ENCODE results near the gene LDB1.

LDB1 gene

DNA sequence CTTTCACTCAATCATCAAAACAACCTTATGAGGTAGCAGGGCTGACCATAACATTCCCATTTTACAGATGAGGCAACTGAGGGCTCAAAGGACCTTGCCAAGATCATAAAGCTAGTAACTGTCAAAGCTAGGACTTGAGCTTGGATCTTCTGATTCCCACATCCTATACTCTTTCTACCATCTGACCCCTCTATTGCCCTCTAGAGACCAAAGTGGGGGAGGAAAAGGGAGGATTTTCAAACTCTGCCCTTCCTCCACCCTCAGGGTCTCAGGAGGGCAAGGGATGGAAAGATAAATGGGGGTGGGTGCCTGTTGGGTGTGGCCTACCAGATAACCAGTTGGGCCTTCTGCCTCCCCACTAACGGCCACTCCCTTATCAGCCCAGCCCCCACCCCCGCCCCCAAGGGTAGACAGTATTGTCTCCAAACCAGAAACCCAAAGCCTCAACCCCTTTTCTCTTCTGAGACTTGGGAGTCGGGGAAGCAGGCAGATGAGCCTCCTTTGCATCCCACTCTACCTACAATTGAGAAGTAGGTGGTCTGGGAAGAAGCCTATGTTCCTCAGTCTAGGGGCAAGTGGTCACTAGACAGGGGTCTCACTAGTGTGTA lies 7.9 kb downstream of the LDB1 start:
- H3K27ac ChIP-seq (ENCODE audit: low read depth, low read length) = no peak overlapping the region
- peaks cover 25% of the 10 kb centered on the region for H4K20me1 ChIP-seq (ENCODE audit: control insufficient read depth, insufficient read depth, low read depth, low read length)
- peaks cover 59% of the 10 kb centered on the region for H3K79me2 ChIP-seq (ENCODE audit: control insufficient read depth, low read length)
- no peaks in the 10 kb centered on the region for H3K27me3 ChIP-seq (ENCODE audit: control insufficient read depth, low read length)
- no peak for TF ChIP-seq EZH2phosphoT487 (IDR thresholded peaks at IDR 0.05; ENCODE audit: borderline replicate concordance, low read length)
- TF ChIP-seq, protein P1, sequence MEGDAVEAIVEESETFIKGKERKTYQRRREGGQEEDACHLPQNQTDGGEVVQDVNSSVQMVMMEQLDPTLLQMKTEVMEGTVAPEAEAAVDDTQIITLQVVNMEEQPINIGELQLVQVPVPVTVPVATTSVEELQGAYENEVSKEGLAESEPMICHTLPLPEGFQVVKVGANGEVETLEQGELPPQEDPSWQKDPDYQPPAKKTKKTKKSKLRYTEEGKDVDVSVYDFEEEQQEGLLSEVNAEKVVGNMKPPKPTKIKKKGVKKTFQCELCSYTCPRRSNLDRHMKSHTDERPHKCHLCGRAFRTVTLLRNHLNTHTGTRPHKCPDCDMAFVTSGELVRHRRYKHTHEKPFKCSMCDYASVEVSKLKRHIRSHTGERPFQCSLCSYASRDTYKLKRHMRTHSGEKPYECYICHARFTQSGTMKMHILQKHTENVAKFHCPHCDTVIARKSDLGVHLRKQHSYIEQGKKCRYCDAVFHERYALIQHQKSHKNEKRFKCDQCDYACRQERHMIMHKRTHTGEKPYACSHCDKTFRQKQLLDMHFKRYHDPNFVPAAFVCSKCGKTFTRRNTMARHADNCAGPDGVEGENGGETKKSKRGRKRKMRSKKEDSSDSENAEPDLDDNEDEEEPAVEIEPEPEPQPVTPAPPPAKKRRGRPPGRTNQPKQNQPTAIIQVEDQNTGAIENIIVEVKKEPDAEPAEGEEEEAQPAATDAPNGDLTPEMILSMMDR (IDR thresholded peaks at IDR 0.05; ENCODE audit: low read depth, low read length, poor library complexity, severe bottlenecking) = peak; percentile 48
- peak overlapping the region; percentile 93 for H3K4me2 ChIP-seq (ENCODE audit: low read length)
- peaks cover 20% of the 10 kb centered on the region for H3F3A ChIP-seq (ENCODE audit: control insufficient read depth, insufficient read depth)
- H3K9me3 ChIP-seq (ENCODE audit: control insufficient read depth, insufficient read depth, low read length) = no peaks in the 10 kb centered on the region
- H3K9me2 ChIP-seq (replicated peaks; ENCODE audit: control insufficient read depth, low read length) = no peaks in the 10 kb centered on the region
- H3K36me3 ChIP-seq (ENCODE audit: control insufficient read depth, low read length) = peaks cover 45% of the 10 kb centered on the region
- H3K4me1 ChIP-seq (ENCODE audit: control insufficient read depth, low read length) = peaks cover 42% of the 10 kb centered on the region
- H3K4me3 ChIP-seq (ENCODE audit: low read length) = no peak overlapping the region

DNA sequence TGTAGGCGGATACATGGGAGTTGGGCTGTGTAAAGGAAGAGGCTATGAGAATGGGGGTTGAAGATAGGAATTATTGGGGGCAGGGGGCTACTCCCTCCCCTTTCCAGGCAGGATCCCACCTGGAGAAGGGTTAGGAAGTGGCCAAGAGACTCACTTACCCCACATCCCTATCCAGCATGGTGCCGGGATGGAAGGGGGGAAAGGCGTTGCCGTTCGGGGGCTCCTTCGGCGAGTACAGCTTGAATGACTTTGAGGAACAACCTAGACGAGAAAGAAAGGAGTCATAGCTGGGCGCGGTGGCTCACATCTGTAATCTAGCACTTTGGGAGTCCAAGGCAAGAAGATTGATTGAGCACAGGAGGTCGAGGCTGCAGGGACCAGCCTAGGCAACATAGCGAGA lies 8.9 kb downstream of the LDB1 start:
- peaks cover 32% of the 10 kb centered on the region for H3K4me1 ChIP-seq (ENCODE audit: control insufficient read depth, low read length)
- H3K4me3 ChIP-seq (ENCODE audit: low read length) = no peak overlapping the region
- peaks cover 25% of the 10 kb centered on the region for H4K20me1 ChIP-seq (ENCODE audit: control insufficient read depth, insufficient read depth, low read depth, low read length)
- no peak overlapping the region for H3K27ac ChIP-seq (ENCODE audit: low read depth, low read length)
- H3K36me3 ChIP-seq (ENCODE audit: control insufficient read depth, low read length) = peaks cover 52% of the 10 kb centered on the region
- no peaks in the 10 kb centered on the region for H3K9me3 ChIP-seq (ENCODE audit: control insufficient read depth, insufficient read depth, low read length)
- H3K4me2 ChIP-seq (ENCODE audit: low read length) = no peak overlapping the region
- peaks cover 11% of the 10 kb centered on the region for H3F3A ChIP-seq (ENCODE audit: control insufficient read depth, insufficient read depth)
- H3K9me2 ChIP-seq (replicated peaks; ENCODE audit: control insufficient read depth, low read length) = no peaks in the 10 kb centered on the region
- peaks cover 49% of the 10 kb centered on the region for H3K79me2 ChIP-seq (ENCODE audit: control insufficient read depth, low read length)
- H3K27me3 ChIP-seq (ENCODE audit: control insufficient read depth, low read length) = no peaks in the 10 kb centered on the region
- TF ChIP-seq, protein P1 (IDR thresholded peaks at IDR 0.05; ENCODE audit: low read depth, low read length, poor library complexity, severe bottlenecking) = no peak
- no peak for TF ChIP-seq EZH2phosphoT487 (IDR thresholded peaks at IDR 0.05; ENCODE audit: borderline replicate concordance, low read length)

DNA sequence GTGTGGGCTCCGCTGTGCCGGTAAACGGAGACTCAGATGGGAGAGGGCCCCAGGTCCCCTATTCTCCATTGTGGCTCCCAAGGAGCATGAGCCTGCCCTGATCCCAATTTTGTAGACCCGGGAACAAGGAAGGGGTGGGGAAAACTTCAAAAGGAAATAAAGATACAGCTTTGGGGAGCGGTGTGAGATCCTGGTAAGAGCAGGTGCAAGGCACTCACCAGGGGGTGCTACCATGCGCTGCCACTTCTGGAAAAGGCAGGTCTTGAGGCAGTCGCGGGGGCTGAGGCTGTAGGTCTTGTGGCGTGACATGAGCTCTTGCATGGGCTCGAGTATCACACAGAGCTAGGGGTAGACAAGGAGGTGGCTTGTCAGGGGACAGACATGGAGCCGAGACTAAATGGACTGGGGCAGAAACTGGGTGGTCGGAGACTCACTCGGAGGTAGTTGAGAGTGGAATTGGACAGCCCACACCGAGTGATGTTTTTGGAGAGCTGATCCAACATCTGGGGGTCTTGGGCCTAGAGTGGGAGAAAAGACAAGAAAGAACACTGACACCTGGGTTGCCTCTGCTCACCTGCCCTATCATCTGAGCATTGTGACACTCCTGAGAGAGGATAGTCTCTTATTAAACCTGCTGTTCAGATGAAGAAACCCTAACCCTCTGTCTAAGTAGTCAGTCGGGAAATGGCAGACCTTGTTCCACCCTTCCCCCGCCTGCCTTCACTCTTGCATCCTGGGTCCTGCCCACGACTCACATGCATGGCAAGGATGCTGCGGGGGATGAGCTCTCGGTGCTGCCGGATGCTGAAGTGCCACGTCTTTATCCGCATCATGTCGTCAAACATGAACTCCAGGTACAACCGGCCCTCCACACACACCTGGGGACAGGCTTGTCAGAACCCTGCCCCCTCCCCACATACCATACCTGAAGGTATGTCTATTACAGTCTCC lies 10.7 kb downstream of the LDB1 start:
- peaks cover 19% of the 10 kb centered on the region for H3K4me1 ChIP-seq (ENCODE audit: control insufficient read depth, low read length)
- no peaks in the 10 kb centered on the region for H3K9me2 ChIP-seq (replicated peaks; ENCODE audit: control insufficient read depth, low read length)
- H3K27me3 ChIP-seq (ENCODE audit: control insufficient read depth, low read length) = no peaks in the 10 kb centered on the region
- H4K20me1 ChIP-seq (ENCODE audit: control insufficient read depth, insufficient read depth, low read depth, low read length) = peaks cover 25% of the 10 kb centered on the region
- H3K79me2 ChIP-seq (ENCODE audit: control insufficient read depth, low read length) = peaks cover 33% of the 10 kb centered on the region
- no peak overlapping the region for H3K27ac ChIP-seq (ENCODE audit: low read depth, low read length)
- no peaks in the 10 kb centered on the region for H3K9me3 ChIP-seq (ENCODE audit: control insufficient read depth, insufficient read depth, low read length)
- no peaks in the 10 kb centered on the region for H3F3A ChIP-seq (ENCODE audit: control insufficient read depth, insufficient read depth)
- H3K36me3 ChIP-seq (ENCODE audit: control insufficient read depth, low read length) = peaks cover 59% of the 10 kb centered on the region
- H3K4me3 ChIP-seq (ENCODE audit: low read length) = no peak overlapping the region
- H3K4me2 ChIP-seq (ENCODE audit: low read length) = no peak overlapping the region
- TF ChIP-seq, protein P1 (IDR thresholded peaks at IDR 0.05; ENCODE audit: low read depth, low read length, poor library complexity, severe bottlenecking) = no peak
- no peak for TF ChIP-seq EZH2phosphoT487 (IDR thresholded peaks at IDR 0.05; ENCODE audit: borderline replicate concordance, low read length)
